PC-9 (cell line): Measurements from ENCODE around the gene PUDP.

Source experiments
- EZH2 ChIP-seq: fragments of 200-600 bp; sonication (generic); IDR thresholded peaks from 2 replicates; pipeline ENCODE4 v1.8.0; 2017; ENCODE audit warnings: antibody characterized with exemption, low read depth
- TF ChIP-seq, protein P1 (sequence below): fragments of 200-600 bp; sonication (generic); conservative IDR thresholded peaks from 2 replicates; pipeline ENCODE4 v1.6.1; 2017; ENCODE audit warnings: mixed run types, antibody characterized with exemption, mild to moderate bottlenecking, moderate library complexity

DNA sequence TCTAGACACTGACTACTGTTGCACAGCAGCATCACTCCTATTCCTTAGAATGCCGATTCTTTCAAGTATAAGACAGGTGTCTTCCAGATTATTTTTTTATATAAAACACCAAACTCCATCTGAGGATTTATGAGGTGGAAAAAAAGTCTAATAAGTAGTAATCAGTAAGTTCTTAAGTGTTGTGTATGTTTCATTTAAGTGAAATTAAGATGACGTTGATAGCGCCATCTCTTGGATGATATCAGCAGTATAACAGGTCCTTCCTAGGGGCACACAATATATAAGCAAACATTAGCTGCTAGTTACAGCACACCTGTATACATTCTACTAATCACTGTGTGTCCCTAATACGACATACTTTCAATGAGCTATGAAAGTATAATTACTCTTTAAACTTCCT, 100.0 kb downstream of the PUDP start:
- TF ChIP-seq EZH2, result no peak
- TF ChIP-seq, protein P1, sequence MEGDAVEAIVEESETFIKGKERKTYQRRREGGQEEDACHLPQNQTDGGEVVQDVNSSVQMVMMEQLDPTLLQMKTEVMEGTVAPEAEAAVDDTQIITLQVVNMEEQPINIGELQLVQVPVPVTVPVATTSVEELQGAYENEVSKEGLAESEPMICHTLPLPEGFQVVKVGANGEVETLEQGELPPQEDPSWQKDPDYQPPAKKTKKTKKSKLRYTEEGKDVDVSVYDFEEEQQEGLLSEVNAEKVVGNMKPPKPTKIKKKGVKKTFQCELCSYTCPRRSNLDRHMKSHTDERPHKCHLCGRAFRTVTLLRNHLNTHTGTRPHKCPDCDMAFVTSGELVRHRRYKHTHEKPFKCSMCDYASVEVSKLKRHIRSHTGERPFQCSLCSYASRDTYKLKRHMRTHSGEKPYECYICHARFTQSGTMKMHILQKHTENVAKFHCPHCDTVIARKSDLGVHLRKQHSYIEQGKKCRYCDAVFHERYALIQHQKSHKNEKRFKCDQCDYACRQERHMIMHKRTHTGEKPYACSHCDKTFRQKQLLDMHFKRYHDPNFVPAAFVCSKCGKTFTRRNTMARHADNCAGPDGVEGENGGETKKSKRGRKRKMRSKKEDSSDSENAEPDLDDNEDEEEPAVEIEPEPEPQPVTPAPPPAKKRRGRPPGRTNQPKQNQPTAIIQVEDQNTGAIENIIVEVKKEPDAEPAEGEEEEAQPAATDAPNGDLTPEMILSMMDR, result no peak; the same call in 1 of the 2 replicates
